A549 (cell line): Measurements from ENCODE around the gene ADCY10. TPM values are rescaled to one million over a fixed set of nuclear protein-coding genes. Genes with fewer than 3 reads are reported as not detected.

ENCODE experiments used
- ATAC-seq, 2 experiments: fragments of 200-7000 bp in 1 of 2; fragments of >200 bp in 1 of 2; cut with Nextera tagmentation in 1 of 2; cut with Tn5 transposase in 1 of 2; 3 replicates each; pipeline versions ENCODE4 v1.8.0 to v1.9.1; 2018 to 2020; ENCODE audit warnings: mild to moderate bottlenecking in 1 of 2, moderate library complexity in 1 of 2
- CTCF ChIA-PET: fragments of 300-600 bp; sonication (Branson Sonifier 250); formaldehyde crosslinking; extraction: SDS; loops from one replicate; lab custom pipeline; 2021; ENCODE audit warnings: antibody characterized with exemption, inconsistent platforms; lab: Yijun Ruan, JAX
- POLR2A ChIA-PET: fragments of 350-600 bp; formaldehyde crosslinking; extraction: SDS; loops from one replicate; lab custom pipeline; 2021; ENCODE audit warnings: antibody characterized with exemption, inconsistent platforms; lab: Yijun Ruan, JAX
- DNase-seq, 2 experiments: peaks; one replicate each; pipeline versions ENCODE4 v3.0.0 to v3.0.0-alpha.2; 2011 to 2016; ENCODE audit warnings: low read depth in 1 of 2, low spot score in 1 of 2
- FAIRE-seq: peaks from 2 replicates; lab custom pipeline; 2011; peaks lifted over from hg19 to GRCh38; lab: Jason Lieb, UNC
- H3K27ac ChIP-seq, 2 experiments: fragments of >200 bp; sonication (Bioruptor Twin); formaldehyde crosslinking; 3 replicates each; pipeline ENCODE4 v1.5.1; 2016 to 2017
- H3K4me1 ChIP-seq: fragments of >200 bp; sonication (Bioruptor Twin); formaldehyde crosslinking; 3 replicates; pipeline ENCODE4 v1.6.1; 2016
- H3K4me2 ChIP-seq: fragments of >200 bp; sonication (Bioruptor Twin); formaldehyde crosslinking; 3 replicates; pipeline ENCODE4 v1.6.1; 2016
- H3K4me3 ChIP-seq: fragments of >200 bp; sonication (Bioruptor Twin); formaldehyde crosslinking; 3 replicates; pipeline ENCODE4 v1.5.1; 2016
- H3K9me3 ChIP-seq: fragments of >200 bp; sonication (Bioruptor Twin); formaldehyde crosslinking; 3 replicates; pipeline ENCODE4 v1.6.1; 2016
- ATOH8 ChIP-seq: fragments of 250-450 bp; sonication (Bioruptor Pico); IDR thresholded peaks from 2 replicates; pipeline ENCODE4 v1.5.0; 2020; ENCODE audit warnings: low read depth, mild to moderate bottlenecking, moderate library complexity
- BHLHE40 ChIP-seq: IDR thresholded peaks from 2 replicates; pipeline ENCODE4 v1.6.1; 2012; ENCODE audit warnings: low read depth, low read length, inconsistent platforms
- CBX2 ChIP-seq: fragments of 200-600 bp; sonication (generic); IDR thresholded peaks from 2 replicates; pipeline ENCODE4 v1.6.1; 2016; ENCODE audit warnings: low read depth, mild to moderate bottlenecking, borderline replicate concordance
- CHD4 ChIP-seq: fragments of 200-600 bp; sonication (generic); IDR thresholded peaks from 2 replicates; pipeline ENCODE4 v1.6.1; 2016; ENCODE audit warnings: antibody characterized with exemption, mild to moderate bottlenecking, borderline replicate concordance
- CTCF ChIP-seq: fragments of >200 bp; sonication (Bioruptor Twin); formaldehyde crosslinking; IDR thresholded peaks from 3 replicates; pipeline ENCODE4 v1.5.1; 2016
- EHMT2 ChIP-seq: fragments of 200-600 bp; sonication (generic); IDR thresholded peaks from 2 replicates; pipeline ENCODE4 v1.6.1; 2016; ENCODE audit warnings: antibody characterized with exemption, low read depth, mild to moderate bottlenecking, moderate library complexity
- ESRRA ChIP-seq: fragments of 150-350 bp; IDR thresholded peaks from 2 replicates; pipeline ENCODE4 v1.6.1; 2014; ENCODE audit warnings: mild to moderate bottlenecking, low read length, borderline replicate concordance
- FOSB ChIP-seq: fragments of 250-450 bp; sonication (Bioruptor Pico); IDR thresholded peaks from 2 replicates; pipeline ENCODE4 v1.5.0; 2020; ENCODE audit warnings: mild to moderate bottlenecking, moderate library complexity
- FOXS1 ChIP-seq: fragments of 250-450 bp; sonication (Bioruptor Pico); IDR thresholded peaks from 2 replicates; pipeline ENCODE4 v1.5.0; 2020; ENCODE audit warnings: mild to moderate bottlenecking, moderate library complexity
- HDAC2 ChIP-seq: fragments of 200-600 bp; sonication (generic); IDR thresholded peaks from 2 replicates; pipeline ENCODE4 v1.6.1; 2016
- HMGXB4 ChIP-seq: fragments of 250-450 bp; sonication (Bioruptor Pico); IDR thresholded peaks from 2 replicates; pipeline ENCODE4 v1.5.0; 2021; ENCODE audit warnings: mild to moderate bottlenecking, moderate library complexity, borderline replicate concordance
- HOXB5 ChIP-seq: fragments of 250-450 bp; sonication (Bioruptor Pico); IDR thresholded peaks from 2 replicates; pipeline ENCODE4 v1.5.0; 2020; ENCODE audit warnings: mild to moderate bottlenecking, moderate library complexity
- KDM5A ChIP-seq: fragments of 200-600 bp; sonication (generic); IDR thresholded peaks from 2 replicates; pipeline ENCODE4 v1.6.1; 2016; ENCODE audit warnings: antibody characterized with exemption, mild to moderate bottlenecking
- MAFK ChIP-seq: fragments of 450-650 bp; IDR thresholded peaks from 2 replicates; pipeline ENCODE4 v1.6.1; 2014; ENCODE audit not compliant: partially characterized antibody
- MAX ChIP-seq: IDR thresholded peaks from 2 replicates; pipeline ENCODE4 v1.6.1; 2012
- MAZ ChIP-seq: fragments of 150-350 bp; IDR thresholded peaks from 2 replicates; pipeline ENCODE4 v1.6.1; 2014; ENCODE audit warnings: antibody characterized with exemption, low read depth, low read length, borderline replicate concordance
- MYC ChIP-seq: IDR thresholded peaks from 2 replicates; pipeline ENCODE4 v1.6.1; 2012; ENCODE audit warnings: mild to moderate bottlenecking, inconsistent platforms, low read length, improper control_type of control experiment, borderline replicate concordance
- NFE2L2 ChIP-seq: fragments of 150-350 bp; conservative IDR thresholded peaks from 2 replicates; pipeline ENCODE4 v1.6.1; 2014; ENCODE audit warnings: low read length
- NPAS2 ChIP-seq: fragments of 250-450 bp; sonication (Bioruptor Pico); IDR thresholded peaks from 2 replicates; pipeline ENCODE4 v1.8.0; 2022; ENCODE audit warnings: mild to moderate bottlenecking, moderate library complexity, borderline replicate concordance
- PBX3 ChIP-seq: IDR thresholded peaks from 2 replicates; pipeline ENCODE4 v1.6.1; 2012
- PHF8 ChIP-seq: fragments of 200-600 bp; sonication (generic); IDR thresholded peaks from 2 replicates; pipeline ENCODE4 v1.6.1; 2016; ENCODE audit warnings: low read depth, mild to moderate bottlenecking, antibody characterized with exemption, moderate library complexity, borderline replicate concordance
- RAD21 ChIP-seq, 2 experiments: fragments of >200 bp in 1 of 2; sonication (Bioruptor Twin) in 1 of 2; formaldehyde crosslinking in 1 of 2; IDR thresholded peaks in 1 of 2; conservative IDR thresholded peaks in 1 of 2; 2 replicates in 1 of 2; 3 replicates in 1 of 2; pipeline ENCODE4 v1.6.1; 2012 to 2018; ENCODE audit warnings: inconsistent platforms in 1 of 2
- RARB ChIP-seq: fragments of 250-450 bp; sonication (Bioruptor Pico); IDR thresholded peaks from 2 replicates; pipeline ENCODE4 v1.8.0; 2021; ENCODE audit warnings: mild to moderate bottlenecking, moderate library complexity
- RCOR1 ChIP-seq: fragments of 150-350 bp; IDR thresholded peaks from 2 replicates; pipeline ENCODE4 v1.6.1; 2014; ENCODE audit warnings: antibody characterized with exemption, low read length, low read depth
- USF2 ChIP-seq: fragments of 450-650 bp; IDR thresholded peaks from 2 replicates; pipeline ENCODE4 v1.6.1; 2014; ENCODE audit warnings: antibody characterized with exemption
- ZC3H11A ChIP-seq: fragments of 450-650 bp; IDR thresholded peaks from 2 replicates; pipeline ENCODE4 v1.6.1; 2014; ENCODE audit warnings: antibody characterized with exemption, mild to moderate bottlenecking
- ZFP36 ChIP-seq: fragments of 450-650 bp; IDR thresholded peaks from 2 replicates; pipeline ENCODE4 v1.6.1; 2014; ENCODE audit warnings: borderline replicate concordance; ENCODE audit not compliant: partially characterized antibody
- ZSCAN20 ChIP-seq: fragments of 250-450 bp; sonication (Bioruptor Pico); IDR thresholded peaks from 2 replicates; pipeline ENCODE4 v1.8.0; 2022; ENCODE audit warnings: mild to moderate bottlenecking, moderate library complexity
- WGBS: methylation state at CpG from one replicate; pipeline ENCODE4 v1.1.6; 2017; ENCODE audit errors: missing lambda C conversion rate; 5-methylcytosine and 5-hydroxymethylcytosine counted together
- polyA plus RNA-seq, 4 experiments: library from polyadenylated mRNA; depleted of rRNA in 3 of 4; stranded (reverse); fragments of >200 nt; fragmentation: RNase III in 1 of 4; extraction: RNeasy Plus Mini Kit Qiagen cat#74134 plus additional on column Dnase treatment in 1 of 4; gene quantifications; 2 replicates in 3 of 4; 3 replicates in 1 of 4; pipeline ENCODE4 v1.2.3, GENCODE V29; 2011 to 2017

Gene ADCY10
- polyA plus RNA-seq, 2 of the 4 experiments (the other 2 are of a cell fraction): 0.03 to 0.18 TPM

- TF ChIP-seq MAFK (no peak), HOXB5 (no peak), RAD21 (conservative IDR thresholded peaks at IDR 0.05 in 1 of 2, IDR thresholded peaks at IDR 0.05 in 1 of 2) (no peak), ZC3H11A (no peak), NFE2L2 (no peak), RARB (CRISPR knock-in tag) (no peak), CBX2 (no peak), BHLHE40 (no peak), CTCF (no peak), MAZ (no peak), PBX3 (no peak), CHD4 (no peak), MYC (no peak), ZFP36 (no peak), USF2 (no peak), ATOH8 (CRISPR knock-in tag) (no peak)
- TF ChIP-seq, all 56 proteins: peak for 0
- no peak overlapping the region for H3K27ac ChIP-seq
- FAIRE-seq (no peak), DNase-seq (no peak), ATAC-seq (no peak)
- peaks cover 16% of the 10 kb centered on the region; the same call in 2 of the 3 replicates for H3K4me1 ChIP-seq
- 92% methylated on average over 2 of the region's 2 CpGs for WGBS
- H3K4me3 ChIP-seq: no peak overlapping the region
- POLR2A ChIA-PET: no interaction called here
- H3K9me3 ChIP-seq: no peaks in the 10 kb centered on the region
- CTCF ChIA-PET: no interaction called here
- H3K4me2 ChIP-seq: no peak overlapping the region
Measured at GRCh38 chr1:167940264-167940663, 26.3 kb upstream of the ADCY10 start.

- ATAC-seq (no peak), DNase-seq (peak in 1 of 2 experiments; percentile 9), FAIRE-seq (no peak)
- peak overlapping the region; percentile 80 for H3K4me3 ChIP-seq
- TF ChIP-seq RARB (CRISPR knock-in tag): no peak
- TF ChIP-seq MAX: no peak
- TF ChIP-seq MYC: no peak
- no peak for TF ChIP-seq HMGXB4
- no peak for TF ChIP-seq ESRRA
- no peak for TF ChIP-seq CBX2
- TF ChIP-seq FOSB (CRISPR knock-in tag): no peak
- no peak for TF ChIP-seq NFE2L2
- no peak for TF ChIP-seq KDM5A
- TF ChIP-seq FOXS1: no peak
- no peak for TF ChIP-seq EHMT2
- no peak for TF ChIP-seq ZFP36
- TF ChIP-seq PHF8: no peak
- TF ChIP-seq HDAC2: no peak
- TF ChIP-seq RCOR1: no peak
- TF ChIP-seq ZSCAN20 (CRISPR knock-in tag): no peak
- no peak for TF ChIP-seq HOXB5
- no peak for TF ChIP-seq PBX3
- TF ChIP-seq NPAS2 (CRISPR knock-in tag): no peak
- H3K27ac ChIP-seq: peak overlapping the region; percentile 55 to 89; a peak in 4 of 6 replicates
- ChIA-PET POLR2A (interaction anchor here (1.1 to 3.1 kb wide), 3 partner anchors 11 to 144 kb away, joined by 5 to 32 read pairs (median 8); no protein-coding TSS in a partner anchor), CTCF (interaction anchor here (1.8 kb wide), 1 partner anchor 144 kb away, joined by 6 read pairs; no protein-coding TSS in a partner anchor)
- H3K9me3 ChIP-seq: no peaks in the 10 kb centered on the region
- peak overlapping the region; percentile 96 for H3K4me2 ChIP-seq
- 43% methylated on average over 5 of the region's 5 CpGs for WGBS
- H3K4me1 ChIP-seq: peaks cover 25% of the 10 kb centered on the region
Measured at GRCh38 chr1:167938080-167938636, 24.2 kb upstream of the ADCY10 start.
